GM19025 (cell line): Measurements from ENCODE around the gene ANGEL2.
A peak's percentile ranks its signal among the peaks of the same experiment; 100 is the strongest.

ENCODE experiments used
- ATAC-seq: cut with Tn5 transposase; IDR thresholded peaks from one replicate; pipeline ENCODE4 v1.9.1; 2021; ENCODE audit warnings: mild to moderate bottlenecking, low read depth, moderate library complexity; ENCODE audit not compliant: unreplicated experiment

Gene ANGEL2

DNA sequence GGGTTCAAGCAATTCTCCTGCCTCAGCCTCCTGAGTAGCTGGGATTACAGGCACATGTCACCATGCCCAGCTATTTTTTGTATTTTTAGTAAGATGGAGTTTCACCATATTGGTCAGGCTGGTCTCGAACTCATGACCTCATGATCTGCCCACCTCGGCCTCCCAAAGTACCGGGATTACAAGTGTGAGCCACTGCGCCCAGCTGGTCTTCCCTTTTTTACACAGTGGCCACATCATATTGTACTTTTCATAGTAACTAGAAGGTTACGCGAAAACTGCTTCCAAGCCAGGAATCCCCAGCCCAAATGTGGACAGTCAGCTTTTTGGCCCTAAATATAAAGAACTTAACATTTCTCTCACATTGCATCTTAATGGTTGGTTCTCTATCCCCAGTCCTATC, 61.2 kb downstream of the ANGEL2 start:
- no peak for ATAC-seq

GRCh38 chr1:212953321-212953720, 62.3 kb downstream of the ANGEL2 start:
- ATAC-seq: no peak

GRCh38 chr1:212952641-212952976, 63.1 kb downstream of the ANGEL2 start:
- ATAC-seq: no peak

GRCh38 chr1:212951947-212952640, 63.6 kb downstream of the ANGEL2 start:
- ATAC-seq: no peak

- no peak for ATAC-seq
Measured at GRCh38 chr1:212951126-212951946, 64.3 kb downstream of the ANGEL2 start.

DNA sequence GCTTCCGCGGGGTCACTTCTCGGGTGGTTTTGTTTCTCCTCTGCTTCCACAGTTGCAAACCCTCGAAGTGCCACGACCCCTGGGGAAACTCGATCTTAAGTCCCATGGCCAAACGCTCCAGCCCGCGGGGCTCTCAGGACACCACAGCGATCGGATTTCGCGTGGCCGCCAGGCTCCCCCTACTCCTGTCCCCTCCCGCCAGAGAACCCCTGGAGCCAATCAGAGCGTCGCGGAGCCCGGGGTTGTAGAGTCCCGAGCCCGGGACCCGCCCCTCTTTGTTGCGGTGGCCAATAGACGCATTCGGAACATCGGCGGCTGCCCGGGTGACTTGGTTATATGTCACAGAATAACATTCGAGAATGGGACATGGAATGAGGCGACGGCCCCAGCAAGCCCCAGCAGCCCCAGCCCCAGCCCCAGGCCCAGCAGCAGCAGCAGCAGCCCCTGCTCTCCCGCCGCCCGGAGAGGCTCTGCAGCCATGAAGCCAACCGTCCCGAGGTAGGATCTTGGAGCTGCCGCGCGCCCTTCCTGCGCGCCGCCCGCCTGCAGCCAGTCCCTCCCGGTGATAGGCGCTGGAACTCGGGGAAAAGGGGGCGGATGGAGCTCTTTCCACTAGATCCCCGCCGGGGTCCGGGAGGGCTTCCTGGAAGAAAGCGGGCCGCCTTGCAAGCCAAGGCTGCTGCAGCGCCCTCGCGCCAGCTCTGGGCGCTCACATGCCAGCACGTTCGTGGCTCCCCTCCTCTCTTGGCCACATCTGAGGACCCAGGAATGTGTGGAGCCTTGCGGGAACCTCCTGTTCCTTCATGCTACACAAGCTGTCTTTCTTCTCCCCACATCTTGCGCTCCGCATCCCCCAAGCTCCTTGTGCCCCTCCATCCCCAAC, 65.2 kb downstream of the ANGEL2 start, which contains the start of gene VASH2:
Gene VASH2 (plus strand): TSS at position 299 of the 883 bp plus-strand sequence. CDS start 1,002 bp downstream, outside the sequence.
- ATAC-seq: peak; percentile 93

DNA sequence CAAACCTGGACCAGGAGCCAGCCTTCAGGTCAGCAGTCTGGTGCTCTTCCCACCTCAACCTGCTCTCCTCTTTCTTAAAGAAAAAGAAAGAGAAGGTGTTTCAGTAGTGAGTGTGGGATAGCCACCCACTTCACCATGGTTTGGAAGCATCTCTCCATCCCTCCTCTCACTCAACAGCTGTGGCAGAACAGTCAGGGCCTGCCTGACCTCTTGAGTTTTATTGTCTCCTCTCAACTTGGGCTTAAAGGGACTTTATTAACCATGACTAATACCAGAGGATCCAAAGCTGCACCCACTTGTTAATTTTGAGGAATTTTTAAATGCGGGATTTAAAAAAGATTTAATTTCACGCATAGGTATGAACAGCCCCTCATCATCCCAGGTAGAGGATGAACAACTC, 65.9 kb downstream of the ANGEL2 start:
- no peak for ATAC-seq

- no peak for ATAC-seq
Measured at GRCh38 chr1:212946872-212947271, 68.8 kb downstream of the ANGEL2 start.

DNA sequence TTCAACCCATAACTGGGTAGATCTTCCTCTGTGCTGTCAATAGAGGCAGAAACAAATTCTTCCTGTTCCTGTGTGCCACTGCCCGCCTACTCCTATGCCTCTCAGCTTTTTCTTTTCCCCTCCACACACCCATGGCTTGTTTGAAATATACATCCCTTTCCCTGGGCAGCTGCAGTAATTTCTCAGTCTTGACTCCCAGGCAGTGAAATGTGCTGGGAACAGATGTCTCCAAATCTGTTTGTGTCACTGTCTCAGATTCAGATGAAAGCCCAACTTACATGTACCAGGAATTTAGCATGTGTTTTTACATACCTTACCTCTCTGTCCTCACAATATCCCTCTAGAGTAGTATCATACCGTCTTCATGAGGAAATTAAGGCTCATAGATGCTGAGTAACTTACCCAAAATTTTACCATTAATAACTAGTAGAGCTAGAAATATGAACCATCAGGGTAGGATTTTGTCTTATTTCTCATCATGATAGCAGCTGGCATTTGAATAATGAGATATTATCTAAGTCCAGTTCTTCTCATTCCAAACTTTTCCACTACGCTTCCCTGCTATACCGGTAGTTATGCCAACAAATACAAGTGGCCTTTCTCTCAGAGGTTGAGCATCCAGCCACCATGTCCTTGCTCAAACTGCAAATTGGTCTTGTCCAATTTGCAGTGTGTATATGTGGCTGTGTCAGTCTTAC, 70.1 kb downstream of the ANGEL2 start:
- no peak for ATAC-seq

GRCh38 chr1:212945056-212945455, 70.6 kb downstream of the ANGEL2 start:
- ATAC-seq: no peak

DNA sequence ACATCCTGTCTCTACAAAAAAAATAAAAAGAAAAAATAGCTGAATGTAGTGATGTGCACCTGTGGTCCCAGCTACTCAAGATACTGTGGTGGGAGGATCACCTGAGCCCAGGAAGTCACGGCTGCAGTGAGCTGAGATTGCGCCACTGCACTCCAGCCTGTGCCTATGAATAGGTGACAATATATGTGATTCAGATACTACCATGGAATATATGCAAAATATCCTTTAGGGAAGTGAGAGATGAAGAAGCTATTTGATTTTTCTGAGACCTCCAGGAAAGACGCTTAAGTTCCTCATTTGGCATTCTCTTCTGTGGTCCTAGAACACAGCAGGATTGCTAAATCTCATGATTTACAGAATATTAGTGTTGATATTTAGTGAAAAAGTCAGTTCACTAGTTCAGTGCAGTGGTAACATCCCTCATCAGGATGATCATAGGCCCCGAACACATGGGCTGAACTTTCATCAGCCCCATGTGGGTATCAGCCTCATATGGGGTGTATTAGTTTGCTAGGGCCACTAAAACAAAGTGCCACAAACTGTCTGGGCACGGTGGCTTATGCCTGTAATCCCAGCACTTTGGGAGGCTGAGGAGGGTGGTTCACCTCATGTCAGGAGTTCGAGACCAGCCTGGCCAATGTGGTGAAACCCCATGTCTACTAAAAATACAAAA, 71.3 kb downstream of the ANGEL2 start:
- ATAC-seq: no peak

DNA sequence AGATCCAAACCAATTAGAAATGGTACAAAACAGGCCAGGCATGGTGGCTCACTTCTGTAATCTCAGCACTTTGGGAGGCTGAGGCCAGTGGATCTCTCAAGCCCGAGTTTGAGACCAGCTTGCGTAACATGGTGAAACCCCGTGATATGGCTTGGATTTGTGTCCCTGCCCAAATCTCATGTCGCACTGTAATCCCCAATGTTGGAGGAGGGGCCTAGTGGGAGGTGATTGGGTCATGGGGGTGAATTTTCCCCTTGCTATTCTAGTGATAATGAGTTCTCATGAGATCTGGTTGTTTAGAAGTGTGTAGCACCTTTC, 72.3 kb downstream of the ANGEL2 start:
- no peak for ATAC-seq

GRCh38 chr1:212942679-212943392, 72.8 kb downstream of the ANGEL2 start:
- no peak for ATAC-seq
